ENCODE measurements around the gene DCAF15.
"Not testable (repeated sequence)": the region's sequence is repeated elsewhere in the genome, so short reads cannot be mapped to it uniquely, and the experiment has no call there.

Gene DCAF15

GRCh38 chr19:13960863-13961784, 8.8 kb downstream of the DCAF15 start:
- no peak for DNase-seq

- DNase-seq: no peak
Observed at GRCh38 chr19:13961826-13962698, 9.8 kb downstream of the DCAF15 start.

DNA sequence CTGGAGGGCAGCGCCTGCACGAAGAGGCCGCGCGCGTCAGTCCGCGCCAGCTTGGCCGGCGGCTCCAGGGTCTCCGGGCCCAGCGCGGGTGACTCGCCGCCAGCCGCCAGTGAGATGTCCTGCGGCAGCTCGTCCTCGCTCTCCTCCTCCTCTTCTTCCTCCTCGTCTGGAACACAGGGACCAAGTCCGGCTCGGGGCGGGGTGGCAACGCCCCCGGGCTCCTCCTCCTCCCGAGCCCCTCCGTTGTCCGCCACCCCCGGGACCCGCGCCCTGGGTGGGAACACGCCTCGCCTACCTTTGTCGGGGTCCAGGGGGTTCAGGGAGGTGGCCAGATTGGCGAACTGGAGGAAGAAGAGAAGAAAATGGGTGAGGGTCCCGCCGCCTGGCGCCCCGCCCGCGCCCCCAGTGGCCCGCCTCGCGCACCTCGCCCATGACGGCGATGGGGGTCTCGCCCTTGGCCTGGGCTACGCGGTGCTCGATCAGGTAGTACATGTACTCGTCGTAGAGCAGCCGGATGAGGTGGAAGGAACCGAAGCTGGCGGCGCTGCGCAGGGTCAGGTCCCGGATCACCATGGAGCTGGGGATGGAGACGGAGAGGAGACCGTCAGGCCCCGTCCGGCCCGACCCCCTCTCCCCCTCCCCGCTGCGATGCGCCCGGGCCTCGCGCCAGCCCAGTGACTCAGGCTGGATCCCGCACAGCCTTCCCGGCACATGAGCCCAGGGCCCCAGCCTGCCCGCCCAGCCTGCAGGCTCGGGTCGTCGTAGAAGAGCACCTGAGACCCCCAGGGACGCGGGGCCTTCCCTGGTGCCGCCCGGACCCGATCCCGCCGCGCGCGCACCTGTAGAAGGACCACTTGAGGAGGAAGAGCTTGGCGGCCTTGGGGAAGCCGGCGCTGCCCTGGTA, 10.6 kb downstream of the DCAF15 start:
- no peak for DNase-seq

DNA sequence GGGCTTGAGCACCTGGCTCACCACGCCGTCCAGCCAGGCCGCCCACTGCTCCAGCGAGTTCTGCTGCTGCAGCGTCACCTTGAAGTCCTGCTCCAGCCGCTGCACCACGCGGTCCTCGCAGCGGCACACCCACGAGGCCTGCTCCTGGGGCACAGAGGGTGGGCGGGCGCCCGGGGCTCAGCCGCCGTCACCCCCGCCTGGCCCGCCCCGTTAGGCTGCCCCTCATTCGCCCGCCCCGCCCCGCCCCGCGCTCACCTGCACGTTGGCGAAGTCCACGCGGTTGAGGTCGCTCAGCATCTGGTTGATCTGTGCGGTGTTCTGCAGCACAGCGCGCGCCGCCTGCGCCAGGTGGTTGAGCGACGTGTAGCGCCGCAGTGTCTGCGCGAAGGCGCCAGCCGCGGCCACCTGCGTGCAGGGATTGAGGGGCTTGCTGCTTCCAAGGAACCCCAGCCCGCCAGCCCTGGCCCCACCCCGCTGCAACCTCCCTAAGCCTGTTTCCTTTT, 11.3 kb downstream of the DCAF15 start:
- no peak for DNase-seq

DNA sequence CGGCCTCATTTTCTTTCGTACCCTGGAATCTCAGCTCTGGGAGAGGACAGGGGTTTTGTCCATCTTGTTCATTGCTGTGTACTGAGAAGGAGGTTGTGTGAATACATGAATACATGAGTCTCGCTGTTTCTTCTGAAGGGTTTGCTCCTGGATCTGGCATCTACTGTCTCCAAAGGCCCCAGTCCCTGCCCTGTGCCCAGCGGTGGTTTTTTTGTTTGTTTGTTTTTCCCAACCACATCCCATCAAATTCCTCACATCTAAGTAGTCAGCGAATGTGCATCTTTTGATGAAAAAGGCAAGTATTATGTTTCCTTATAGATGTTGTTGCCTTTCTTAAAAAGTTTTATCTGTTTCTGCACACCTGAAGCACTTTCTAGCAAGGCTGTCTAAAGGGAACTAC, 12.5 kb downstream of the DCAF15 start:
- DNase-seq: no peak

DNA sequence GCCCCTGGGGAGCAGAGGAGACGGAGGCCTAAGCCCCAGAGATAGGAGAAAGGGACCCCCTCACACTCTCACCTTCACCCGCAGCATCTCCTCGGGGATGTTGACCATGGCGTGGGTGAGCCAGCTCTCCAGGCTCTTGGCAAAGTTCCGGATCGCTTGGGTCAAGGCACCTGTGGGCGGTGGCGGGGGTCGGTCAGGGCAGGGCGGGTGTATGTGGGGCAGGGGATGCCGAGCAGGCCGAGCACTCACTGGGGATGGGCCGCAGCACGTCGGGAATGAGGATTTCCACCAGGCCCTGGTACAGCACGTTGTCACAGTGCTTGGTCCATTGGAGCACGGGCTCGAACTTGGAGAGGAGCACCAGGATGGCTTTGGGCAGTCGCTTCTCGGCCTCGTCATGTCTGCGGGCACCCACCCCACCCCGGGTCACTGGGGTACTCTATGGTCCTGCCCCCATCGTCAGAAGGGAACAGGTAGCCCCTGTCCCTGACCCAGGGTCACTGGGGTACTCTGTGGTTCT, 13.1 kb downstream of the DCAF15 start:
- no peak for DNase-seq

DNA sequence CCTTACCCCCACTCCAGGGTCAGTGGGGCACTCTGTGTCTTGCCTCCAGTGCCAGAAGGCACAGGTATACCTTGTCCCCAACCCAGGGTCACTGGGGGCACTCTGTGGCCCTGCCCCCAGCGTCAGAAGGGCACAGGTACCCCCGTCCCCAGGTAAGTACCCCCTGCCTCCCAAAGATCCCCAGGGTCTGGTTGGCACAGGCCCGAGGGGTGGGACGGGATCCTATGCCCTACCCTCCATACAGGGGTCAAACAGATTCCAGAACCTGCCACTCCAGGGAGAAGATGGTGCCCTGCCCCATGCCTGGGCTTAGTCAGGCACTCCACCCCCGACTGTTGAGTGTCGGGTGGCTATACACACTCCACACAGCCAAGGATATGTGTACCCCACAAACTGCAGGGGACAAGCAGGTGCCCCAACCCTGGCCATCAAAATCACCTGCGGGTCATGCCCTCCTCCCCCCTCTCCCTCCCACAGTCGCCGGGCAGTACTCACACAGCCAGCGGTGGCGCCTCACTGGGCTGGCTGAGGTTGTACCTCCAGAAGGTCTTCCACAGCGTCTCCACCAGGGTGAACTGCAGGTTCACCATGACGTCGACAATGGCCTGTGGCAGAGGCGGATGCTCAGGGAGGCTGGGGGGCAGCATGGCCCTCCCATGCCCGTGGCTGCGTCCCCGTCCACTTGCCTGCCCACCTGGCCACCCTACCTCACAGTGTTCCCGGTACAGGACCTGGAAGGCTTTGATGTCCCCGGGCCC, 13.8 kb downstream of the DCAF15 start:
- no peak for DNase-seq

DNA sequence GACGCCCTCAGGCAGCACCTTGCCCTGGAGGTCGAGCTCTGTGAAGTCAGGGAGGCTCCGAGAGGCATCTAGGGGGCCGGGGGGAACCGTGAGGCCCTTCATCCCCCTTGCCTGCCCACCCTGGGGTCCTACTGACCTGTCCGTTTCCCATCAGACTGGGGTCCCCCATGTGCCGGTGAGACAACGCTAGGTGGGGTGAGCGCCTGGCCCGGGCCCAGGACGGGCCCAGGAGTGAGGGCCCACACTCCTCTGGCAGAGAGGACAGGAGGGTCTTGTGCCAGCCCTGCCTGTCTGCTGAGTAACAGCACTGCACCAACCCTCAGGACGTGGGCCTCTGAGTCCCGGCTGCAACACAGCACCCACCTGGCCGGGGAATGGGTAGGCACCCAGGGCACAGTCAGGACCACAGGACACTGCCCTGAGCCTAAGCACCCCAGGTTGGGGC, 14.4 kb downstream of the DCAF15 start:
- no peak for DNase-seq

- not testable (repeated sequence) for DNase-seq
Observed at GRCh38 chr19:13967206-13967605, 14.9 kb downstream of the DCAF15 start.

- DNase-seq: no peak
Observed at GRCh38 chr19:13968383-13968935, 16.1 kb downstream of the DCAF15 start.

- DNase-seq: no peak
Observed at GRCh38 chr19:13968999-13969398, 16.7 kb downstream of the DCAF15 start.

DNA sequence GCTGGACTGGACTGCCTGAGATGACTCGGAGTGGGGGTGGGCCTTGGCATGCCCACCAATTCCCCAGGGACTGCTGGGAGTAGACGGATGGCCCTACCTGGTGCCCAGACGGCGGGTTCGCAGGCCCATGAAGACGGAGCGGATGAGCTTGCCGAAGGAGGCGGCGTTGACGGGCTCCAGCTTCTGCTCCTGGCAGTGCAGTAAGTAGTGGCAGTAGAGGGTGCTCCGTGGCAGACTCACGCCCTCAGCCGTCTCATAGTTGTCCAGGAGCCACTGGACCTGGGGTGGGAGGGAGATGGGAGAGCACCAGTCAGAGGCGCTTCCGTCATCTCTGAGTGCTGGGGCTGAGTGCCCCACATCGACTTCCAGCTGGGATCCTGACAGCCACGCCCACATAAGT, 17.6 kb downstream of the DCAF15 start:
- DNase-seq: no peak

- not testable (repeated sequence) for DNase-seq
Observed at GRCh38 chr19:13971868-13972267, 19.6 kb downstream of the DCAF15 start.

DNA sequence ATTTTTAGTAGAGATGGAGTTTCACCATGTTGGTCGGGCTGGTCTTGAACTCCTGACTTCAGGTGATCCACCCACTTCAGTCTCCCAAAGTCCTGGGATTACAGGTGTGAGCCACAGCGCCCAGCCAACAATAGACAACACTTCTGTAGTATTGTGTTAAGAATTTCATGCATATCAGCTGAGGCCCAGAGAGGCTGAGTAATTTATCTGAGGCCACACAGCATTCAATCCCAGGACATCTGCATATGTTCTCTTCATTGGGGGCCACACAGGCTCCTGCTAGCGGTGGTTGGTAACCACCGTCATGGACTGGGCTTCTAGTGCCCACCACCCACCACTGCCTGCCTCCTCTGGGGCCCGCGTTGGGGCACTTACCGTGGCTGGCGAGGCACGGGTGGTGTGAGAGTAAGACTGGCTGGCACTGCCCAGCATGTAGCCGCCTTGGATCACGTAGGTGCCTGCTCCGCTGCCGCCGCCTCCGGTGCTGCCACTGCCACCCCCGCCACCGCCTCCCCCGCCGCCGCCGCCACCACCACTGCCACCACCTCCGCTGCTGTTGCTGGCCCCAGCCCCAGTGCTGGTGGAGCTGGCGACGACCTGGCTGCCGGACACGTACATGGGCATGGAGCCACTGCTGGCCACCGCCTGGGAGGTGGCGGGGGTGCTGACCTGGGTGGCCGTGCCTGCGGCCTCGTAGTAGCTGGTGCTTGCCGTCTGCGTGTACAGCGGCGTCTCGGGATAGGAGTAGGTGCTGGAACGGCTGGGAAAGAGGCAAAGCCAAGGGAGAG, 20.3 kb downstream of the DCAF15 start:
- no peak for DNase-seq

GRCh38 chr19:13973479-13973878, 21.2 kb downstream of the DCAF15 start:
- DNase-seq: not testable (repeated sequence)

DNA sequence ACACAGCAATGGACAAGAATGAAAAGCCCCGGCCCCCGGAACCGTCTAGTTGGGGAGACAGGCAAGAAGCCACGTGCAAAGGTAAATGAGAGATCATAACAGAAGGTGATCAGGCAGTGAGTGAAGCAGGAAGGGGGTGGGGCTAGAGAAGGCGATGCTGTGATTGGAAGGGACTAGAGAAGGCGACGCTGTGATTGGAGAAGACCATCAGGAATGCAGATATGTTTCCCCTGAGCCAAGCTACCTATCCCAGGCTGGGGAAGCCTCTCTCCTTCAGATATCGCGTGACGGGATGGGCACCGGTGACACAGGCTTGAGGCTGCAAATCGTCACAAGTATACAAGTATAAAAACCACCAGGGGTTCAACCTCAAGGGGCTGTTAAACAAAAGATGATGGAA, 21.8 kb downstream of the DCAF15 start:
- DNase-seq: no peak

DNA sequence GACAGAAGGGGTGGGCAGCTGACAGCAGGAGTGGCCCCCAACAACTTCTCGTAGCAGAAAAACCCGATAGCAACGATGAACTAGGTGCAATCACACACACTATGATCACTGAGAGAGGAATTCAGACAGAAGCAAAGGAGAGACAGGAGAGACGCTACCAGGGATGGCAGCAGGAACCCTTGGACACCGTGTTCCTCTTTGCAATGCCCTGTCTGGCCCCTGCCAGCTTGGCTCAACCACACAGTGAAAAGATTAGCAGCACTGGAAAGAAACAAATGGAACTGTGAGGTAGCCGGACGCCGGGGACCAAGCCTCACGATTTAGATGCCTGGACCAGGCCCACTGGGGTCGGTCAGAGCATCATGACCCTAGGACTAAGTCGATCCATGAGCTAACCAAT, 23.6 kb downstream of the DCAF15 start:
- no peak for DNase-seq

DNA sequence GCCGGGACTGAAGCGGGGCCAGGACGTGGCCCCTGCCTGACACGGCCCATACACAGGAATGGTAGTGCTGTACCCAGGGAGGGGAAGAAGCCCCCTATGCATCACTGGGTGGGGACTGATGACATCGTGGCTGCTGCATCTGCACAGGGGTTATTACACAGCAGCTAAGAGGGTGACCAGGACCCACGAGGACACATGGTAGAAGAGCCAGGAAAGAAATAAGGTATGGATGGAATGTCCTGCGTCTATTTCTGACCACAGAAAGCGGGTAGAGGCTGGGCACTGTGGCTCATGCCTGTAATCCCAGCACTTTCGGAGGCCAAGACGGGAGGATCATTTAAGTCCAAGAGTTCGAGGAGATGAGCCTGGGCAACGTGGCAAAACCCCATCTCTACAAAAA, 24.1 kb downstream of the DCAF15 start:
- DNase-seq: no peak

- DNase-seq: no peak
Observed at GRCh38 chr19:13977803-13978202, 25.5 kb downstream of the DCAF15 start.
